ENCODE data around the gene CCDC73. TPM values are rescaled to one million over a fixed set of nuclear protein-coding genes. Genes with fewer than 3 reads are reported as not detected.
A peak's percentile ranks its signal among the peaks of the same experiment; 100 is the strongest.

CCDC73 gene
- total RNA-seq, 1 experiment from 2014 or later = not detected

GRCh38 chr11:32671051-32671450, 123.4 kb downstream of the CCDC73 start:
- Histone ChIP-seq H3K9me3 (ENCODE audit: insufficient read depth, low read depth) (0 out of 2 replicates have a peak, but pooled peaks cover 4% of the 10 kb centered on the region), H3K9me2 (ENCODE audit: insufficient read depth) (0 out of 2 replicates have a peak, but pooled peaks cover 6% of the 10 kb centered on the region), H3K36me3 (ENCODE audit: low read depth) (no peaks in the 10 kb centered on the region), H2AFZ (no peak overlapping the region), H3K27me3 (ENCODE audit: insufficient read depth, low read depth) (no peaks in the 10 kb centered on the region), H3K4me1 (replicated peaks; ENCODE audit: insufficient read depth) (no peaks in the 10 kb centered on the region), H3K27ac (no peak overlapping the region), H3F3A (ENCODE audit: insufficient read depth, low read depth) (no peaks in the 10 kb centered on the region), H4K20me1 (ENCODE audit: insufficient read depth) (no peaks in the 10 kb centered on the region), H3K4me2 (no peak overlapping the region), H3K4me3 (no peak overlapping the region), H3K79me2 (ENCODE audit: low read depth) (no peaks in the 10 kb centered on the region)
- intact Hi-C loops (cut with micrococcal nuclease; ENCODE audit: unreplicated experiment) = no loop called here
- no peak for DNase-seq
- TF ChIP-seq CTCF (conservative IDR thresholded peaks at IDR 0.05) = no peak
- no peak for TF ChIP-seq EZH2 (IDR thresholded peaks at IDR 0.05; ENCODE audit: low read depth)
- CTCF ChIA-PET = no interaction called here
- BruUV-seq (replicated peaks) = no TSS peak
- POLR2A ChIA-PET (ENCODE audit: unreplicated experiment) = no interaction called here

GRCh38 chr11:32659672-32660071, 134.8 kb downstream of the CCDC73 start:
- Histone ChIP-seq H3K4me1 (replicated peaks; ENCODE audit: insufficient read depth) (peaks cover 15% of the 10 kb centered on the region), H3K27ac (peak overlapping the region; percentile 33; the same call in 1 of the 2 replicates), H4K20me1 (ENCODE audit: insufficient read depth) (no peaks in the 10 kb centered on the region), H3F3A (ENCODE audit: insufficient read depth, low read depth) (no peaks in the 10 kb centered on the region), H2AFZ (0 out of 2 replicates have a peak overlapping the region, but pooled peaks have one; percentile 28), H3K79me2 (ENCODE audit: low read depth) (no peaks in the 10 kb centered on the region), H3K4me3 (no peak overlapping the region), H3K9me2 (ENCODE audit: insufficient read depth) (no peaks in the 10 kb centered on the region), H3K4me2 (no peak overlapping the region), H3K27me3 (ENCODE audit: insufficient read depth, low read depth) (no peaks in the 10 kb centered on the region), H3K36me3 (ENCODE audit: low read depth) (no peaks in the 10 kb centered on the region), H3K9me3 (ENCODE audit: insufficient read depth, low read depth) (no peaks in the 10 kb centered on the region)
- no TSS peak for BruUV-seq (replicated peaks)
- no peak for DNase-seq
- ChIA-PET POLR2A (ENCODE audit: unreplicated experiment) (no interaction called here), CTCF (no interaction called here)
- intact Hi-C loops (cut with micrococcal nuclease; ENCODE audit: unreplicated experiment) = no loop called here
- TF ChIP-seq EZH2 (IDR thresholded peaks at IDR 0.05; ENCODE audit: low read depth) (no peak), CTCF (conservative IDR thresholded peaks at IDR 0.05) (0 out of 2 replicates have a peak, but pooled peaks have one; percentile 21)

GRCh38 chr11:32658639-32659406, 135.6 kb downstream of the CCDC73 start:
- TF ChIP-seq EZH2 (IDR thresholded peaks at IDR 0.05; ENCODE audit: low read depth) (no peak), CTCF (conservative IDR thresholded peaks at IDR 0.05) (no peak)
- no peaks in the 10 kb centered on the region for H3K36me3 ChIP-seq (ENCODE audit: low read depth)
- no peaks in the 10 kb centered on the region for H3K79me2 ChIP-seq (ENCODE audit: low read depth)
- H3K27ac ChIP-seq = peak overlapping the region; percentile 33
- no peaks in the 10 kb centered on the region for H3K9me3 ChIP-seq (ENCODE audit: insufficient read depth, low read depth)
- peaks cover 15% of the 10 kb centered on the region for H3K4me1 ChIP-seq (replicated peaks; ENCODE audit: insufficient read depth)
- peak overlapping the region; percentile 4; the same call in 1 of the 2 replicates for H3K4me2 ChIP-seq
- BruUV-seq (replicated peaks) = no TSS peak
- H4K20me1 ChIP-seq (ENCODE audit: insufficient read depth) = no peaks in the 10 kb centered on the region
- CTCF ChIA-PET = no interaction called here
- DNase-seq = no peak
- no peaks in the 10 kb centered on the region for H3K9me2 ChIP-seq (ENCODE audit: insufficient read depth)
- intact Hi-C loops (cut with micrococcal nuclease; ENCODE audit: unreplicated experiment) = no loop called here
- 0 out of 2 replicates have a peak overlapping the region, but pooled peaks have one; percentile 28 for H2AFZ ChIP-seq
- no peaks in the 10 kb centered on the region for H3F3A ChIP-seq (ENCODE audit: insufficient read depth, low read depth)
- no peaks in the 10 kb centered on the region for H3K27me3 ChIP-seq (ENCODE audit: insufficient read depth, low read depth)
- no peak overlapping the region for H3K4me3 ChIP-seq
- POLR2A ChIA-PET (ENCODE audit: unreplicated experiment) = no interaction called here
